Liver (tissue), 9 donors: ENCODE measurements around the gene PRKCD. TPM values are rescaled to one million over a fixed set of nuclear protein-coding genes. Genes with fewer than 3 reads are reported as not detected.

Experiments used
- DNase-seq: peaks from one replicate; pipeline ENCODE4 v3.0.0-alpha.2; 2017; ENCODE audit warnings: low spot score
- H3K27ac ChIP-seq, 2 donors: one replicate each; pipeline ENCODE4 v1.7.0; 2013; ENCODE audit warnings: inconsistent platforms in 2 of 2, low read length in 2 of 2, control low read depth in 1 of 2, low read depth in 1 of 2, mild to moderate bottlenecking in 1 of 2
- H3K27me3 ChIP-seq, 4 donors: one replicate each; pipeline versions ENCODE4 v1.6.1 to v1.7.0; 2013; ENCODE audit warnings: low read length in 3 of 4, inconsistent platforms in 1 of 4, mild to moderate bottlenecking in 1 of 4, moderate library complexity in 1 of 4; ENCODE audit not compliant: control insufficient read depth in 4 of 4, insufficient read depth in 4 of 4
- H3K36me3 ChIP-seq, 4 donors: one replicate each; pipeline versions ENCODE4 v1.6.1 to v1.7.0; 2013; ENCODE audit warnings: low read length in 3 of 4, mild to moderate bottlenecking in 3 of 4, low read depth in 1 of 4, moderate library complexity in 1 of 4; ENCODE audit not compliant: control insufficient read depth in 4 of 4, insufficient read depth in 3 of 4
- H3K4me1 ChIP-seq, 4 donors: one replicate each; pipeline versions ENCODE4 v1.6.1 to v1.7.0; 2013; ENCODE audit warnings: low read length in 3 of 4, mild to moderate bottlenecking in 3 of 4, moderate library complexity in 1 of 4; ENCODE audit not compliant: control insufficient read depth in 4 of 4, insufficient read depth in 4 of 4
- H3K4me3 ChIP-seq, 3 donors: one replicate each; pipeline versions ENCODE4 v1.6.1 to v1.7.0; 2013; ENCODE audit warnings: low read length in 3 of 3, control low read depth in 1 of 3, low read depth in 1 of 3, mild to moderate bottlenecking in 1 of 3
- H3K9ac ChIP-seq, 2 donors: one replicate each; pipeline ENCODE4 v1.7.0; 2013; ENCODE audit warnings: low read length in 2 of 2, mild to moderate bottlenecking in 2 of 2, moderate library complexity in 2 of 2, control low read depth in 1 of 2, low read depth in 1 of 2
- H3K9me3 ChIP-seq, 4 donors: one replicate each; pipeline versions ENCODE4 v1.6.1 to v1.7.0; 2013; ENCODE audit warnings: low read length in 3 of 4; ENCODE audit not compliant: control insufficient read depth in 4 of 4
- ATF3 ChIP-seq: IDR thresholded peaks from 2 replicates; pipeline ENCODE4 v1.6.1; 2016; ENCODE audit warnings: antibody characterized with exemption
- EGR1 ChIP-seq, 2 donors: IDR thresholded peaks; 2 replicates each; pipeline ENCODE4 v1.6.1; 2016 to 2018; ENCODE audit warnings: antibody characterized with exemption in 2 of 2, low read depth in 2 of 2
- FOXA1 ChIP-seq: IDR thresholded peaks from 2 replicates; pipeline ENCODE4 v1.6.1; 2016; ENCODE audit warnings: antibody characterized with exemption
- FOXA2 ChIP-seq: IDR thresholded peaks from 2 replicates; pipeline ENCODE4 v1.6.1; 2016; ENCODE audit warnings: antibody characterized with exemption
- GABPA ChIP-seq, 2 donors: IDR thresholded peaks in 1 of 2; conservative IDR thresholded peaks in 1 of 2; 2 replicates each; pipeline ENCODE4 v1.6.1; 2016; ENCODE audit warnings: antibody characterized with exemption in 2 of 2, mild to moderate bottlenecking in 1 of 2, moderate library complexity in 1 of 2
- HNF4A ChIP-seq, 2 donors: conservative IDR thresholded peaks; 2 replicates each; pipeline ENCODE4 v1.6.1; 2016; ENCODE audit warnings: antibody characterized with exemption in 2 of 2, mild to moderate bottlenecking in 2 of 2
- HNF4G ChIP-seq: IDR thresholded peaks from 2 replicates; pipeline ENCODE4 v1.6.1; 2016; ENCODE audit warnings: antibody characterized with exemption
- JUND ChIP-seq, 2 donors: IDR thresholded peaks; 2 replicates each; pipeline ENCODE4 v1.6.1; 2016; ENCODE audit warnings: antibody characterized with exemption in 2 of 2
- MAX ChIP-seq: IDR thresholded peaks from 2 replicates; pipeline ENCODE4 v1.6.1; 2016; ENCODE audit warnings: antibody characterized with exemption
- NR2F2 ChIP-seq: IDR thresholded peaks from 2 replicates; pipeline ENCODE4 v1.6.1; 2016; ENCODE audit warnings: antibody characterized with exemption
- RAD21 ChIP-seq, 2 donors: IDR thresholded peaks; 2 replicates each; pipeline ENCODE4 v1.6.1; 2016; ENCODE audit warnings: antibody characterized with exemption in 2 of 2, mild to moderate bottlenecking in 2 of 2
- RXRA ChIP-seq, 2 donors: IDR thresholded peaks; 2 replicates each; pipeline ENCODE4 v1.6.1; 2017 to 2018; ENCODE audit warnings: antibody characterized with exemption in 2 of 2, mild to moderate bottlenecking in 1 of 2
- SP1 ChIP-seq: IDR thresholded peaks from 2 replicates; pipeline ENCODE4 v1.6.1; 2018; ENCODE audit warnings: antibody characterized with exemption, mild to moderate bottlenecking
- TAF1 ChIP-seq: conservative IDR thresholded peaks from 2 replicates; pipeline ENCODE4 v1.6.1; 2016; ENCODE audit warnings: antibody characterized with exemption, mild to moderate bottlenecking
- YY1 ChIP-seq: IDR thresholded peaks from 2 replicates; pipeline ENCODE4 v1.6.1; 2016; ENCODE audit warnings: antibody characterized with exemption, mild to moderate bottlenecking
- ZBTB33 ChIP-seq: IDR thresholded peaks from 2 replicates; pipeline ENCODE4 v1.6.1; 2016; ENCODE audit warnings: antibody characterized with exemption
- WGBS: extraction: QIAGEN DNeasy Blood & Tissue Kit; methylation state at CpG from one replicate; pipeline ENCODE4 v1.1.7; 2013; 5-methylcytosine and 5-hydroxymethylcytosine counted together
- polyA plus RNA-seq, 2 donors: library from polyadenylated mRNA; stranded (reverse) in 1 of 2; unstranded in 1 of 2; fragments of 200-250 nt in 1 of 2; fragments of >200 nt in 1 of 2; fragmentation: Nextera tagmentation in 1 of 2; extraction: Ambion mirVana in 1 of 2; gene quantifications; one replicate each; pipeline versions ENCODE4 v1.2.1 to v1.2.3, GENCODE V29; 2013 to 2015
- total RNA-seq, 2 donors: library from RNA; depleted of rRNA; stranded (reverse); fragments of >200 nt; gene quantifications; one replicate each; pipeline ENCODE4 v1.2.3, GENCODE V29; 2014
- TF ChIP-seq, protein P1 (sequence below): fragments of 150-350 bp; IDR thresholded peaks from 2 replicates; pipeline ENCODE4 v1.5.1; 2017; ENCODE audit warnings: improper control_type of control experiment, low read depth, low read length; ENCODE audit not compliant: missing input control
- TF ChIP-seq, protein P2 (sequence below): IDR thresholded peaks from 2 replicates; pipeline ENCODE4 v1.6.1; 2016; ENCODE audit warnings: antibody characterized with exemption, mild to moderate bottlenecking
- donor health status: healthy.
- donor health status: healthy.
- donor health status: healthy.
- donor health status: healthy.
- donor health status: healthy.

PRKCD gene
- total and polyA plus RNA-seq, 4 donors, result 3.1 to 7.3 (median 3.4) TPM

DNA sequence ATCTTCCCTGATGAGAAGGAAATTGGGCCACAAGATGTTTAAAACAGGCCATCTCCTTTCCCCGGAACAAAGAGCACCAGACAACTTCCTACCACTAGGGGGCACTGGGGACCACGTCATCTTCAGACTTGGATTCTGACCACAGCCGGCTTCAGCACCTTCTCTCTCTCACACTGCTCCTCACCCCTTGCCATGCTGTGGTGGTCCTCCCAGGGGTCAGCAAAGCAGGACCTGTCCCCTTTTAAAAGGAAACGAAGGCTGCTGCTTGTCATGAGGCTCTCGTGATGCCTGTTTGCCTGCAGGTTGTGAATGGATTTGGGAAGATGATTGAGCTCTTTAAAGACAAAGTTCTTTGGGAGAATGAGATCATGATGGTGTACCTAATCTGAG is 47.0 kb upstream of the PRKCD start:
- no peak overlapping the region for H3K9ac ChIP-seq
- H3K4me1 ChIP-seq, result peaks cover 0 to 5% (median 2%) of the 10 kb centered on the region in 4 donors
- 13% methylated on average over 5 of the region's 5 CpGs for WGBS
- H3K9me3 ChIP-seq, result no peaks in the 10 kb centered on the region
- no peaks in the 10 kb centered on the region for H3K27me3 ChIP-seq
- peak; percentile 86 for DNase-seq
- TF ChIP-seq RAD21 (IDR thresholded peaks at IDR 0.05), result peak; percentile 92 to 96
- TF ChIP-seq, protein P1, sequence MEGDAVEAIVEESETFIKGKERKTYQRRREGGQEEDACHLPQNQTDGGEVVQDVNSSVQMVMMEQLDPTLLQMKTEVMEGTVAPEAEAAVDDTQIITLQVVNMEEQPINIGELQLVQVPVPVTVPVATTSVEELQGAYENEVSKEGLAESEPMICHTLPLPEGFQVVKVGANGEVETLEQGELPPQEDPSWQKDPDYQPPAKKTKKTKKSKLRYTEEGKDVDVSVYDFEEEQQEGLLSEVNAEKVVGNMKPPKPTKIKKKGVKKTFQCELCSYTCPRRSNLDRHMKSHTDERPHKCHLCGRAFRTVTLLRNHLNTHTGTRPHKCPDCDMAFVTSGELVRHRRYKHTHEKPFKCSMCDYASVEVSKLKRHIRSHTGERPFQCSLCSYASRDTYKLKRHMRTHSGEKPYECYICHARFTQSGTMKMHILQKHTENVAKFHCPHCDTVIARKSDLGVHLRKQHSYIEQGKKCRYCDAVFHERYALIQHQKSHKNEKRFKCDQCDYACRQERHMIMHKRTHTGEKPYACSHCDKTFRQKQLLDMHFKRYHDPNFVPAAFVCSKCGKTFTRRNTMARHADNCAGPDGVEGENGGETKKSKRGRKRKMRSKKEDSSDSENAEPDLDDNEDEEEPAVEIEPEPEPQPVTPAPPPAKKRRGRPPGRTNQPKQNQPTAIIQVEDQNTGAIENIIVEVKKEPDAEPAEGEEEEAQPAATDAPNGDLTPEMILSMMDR, result peak; percentile 93
- no peak for TF ChIP-seq EGR1 (IDR thresholded peaks at IDR 0.05; ENCODE audit: low read depth in 2 of 2)
- TF ChIP-seq HNF4A (conservative IDR thresholded peaks at IDR 0.05), result peak in 1 of 2 donors; percentile 6
- no peak for TF ChIP-seq JUND (IDR thresholded peaks at IDR 0.05)
- TF ChIP-seq YY1, result no peak
- no peak overlapping the region for H3K4me3 ChIP-seq
- H3K27ac ChIP-seq, result no peak overlapping the region
- H3K36me3 ChIP-seq, result peaks cover 3 to 37% (median 20%) of the 10 kb centered on the region in 4 donors

DNA sequence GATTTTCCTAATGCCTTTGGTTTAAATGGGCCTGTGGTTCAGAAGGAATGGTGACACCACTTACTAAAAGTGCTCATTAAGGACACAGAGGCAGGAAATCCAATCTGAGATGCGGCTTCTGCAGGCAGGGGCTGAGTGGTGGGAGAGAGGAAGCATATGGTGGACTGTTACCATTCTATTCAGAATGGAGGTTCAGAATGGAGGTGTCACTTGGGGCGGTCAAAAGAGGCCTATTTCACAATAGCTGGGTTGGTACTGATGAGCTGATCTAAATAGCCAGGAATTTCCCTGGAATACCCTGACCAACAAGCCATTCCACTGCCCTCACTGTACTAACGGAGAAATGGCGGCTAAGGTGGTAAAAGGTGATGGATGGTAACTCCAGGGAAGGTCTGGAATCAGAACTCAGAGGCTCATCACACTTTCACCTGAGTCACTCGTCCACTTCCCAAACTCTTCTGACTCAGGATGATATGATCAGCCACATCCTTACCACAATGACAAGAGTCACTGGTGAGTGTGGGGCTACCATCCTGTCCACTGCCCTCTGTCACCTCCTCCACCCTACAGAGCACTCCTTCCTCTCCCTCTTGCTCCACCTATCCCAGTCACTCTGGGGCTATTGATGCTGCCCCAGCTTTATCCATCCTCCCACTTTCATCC is 46.5 kb upstream of the PRKCD start:
- H3K4me1 ChIP-seq, result peaks cover 0 to 5% (median 2%) of the 10 kb centered on the region in 4 donors
- no peak overlapping the region for H3K9ac ChIP-seq
- no peak for TF ChIP-seq GABPA (IDR thresholded peaks at IDR 0.05 in 1 of 2, conservative IDR thresholded peaks at IDR 0.05 in 1 of 2)
- no peak for TF ChIP-seq RAD21 (IDR thresholded peaks at IDR 0.05)
- TF ChIP-seq TAF1, result no peak
- TF ChIP-seq, protein P2, sequence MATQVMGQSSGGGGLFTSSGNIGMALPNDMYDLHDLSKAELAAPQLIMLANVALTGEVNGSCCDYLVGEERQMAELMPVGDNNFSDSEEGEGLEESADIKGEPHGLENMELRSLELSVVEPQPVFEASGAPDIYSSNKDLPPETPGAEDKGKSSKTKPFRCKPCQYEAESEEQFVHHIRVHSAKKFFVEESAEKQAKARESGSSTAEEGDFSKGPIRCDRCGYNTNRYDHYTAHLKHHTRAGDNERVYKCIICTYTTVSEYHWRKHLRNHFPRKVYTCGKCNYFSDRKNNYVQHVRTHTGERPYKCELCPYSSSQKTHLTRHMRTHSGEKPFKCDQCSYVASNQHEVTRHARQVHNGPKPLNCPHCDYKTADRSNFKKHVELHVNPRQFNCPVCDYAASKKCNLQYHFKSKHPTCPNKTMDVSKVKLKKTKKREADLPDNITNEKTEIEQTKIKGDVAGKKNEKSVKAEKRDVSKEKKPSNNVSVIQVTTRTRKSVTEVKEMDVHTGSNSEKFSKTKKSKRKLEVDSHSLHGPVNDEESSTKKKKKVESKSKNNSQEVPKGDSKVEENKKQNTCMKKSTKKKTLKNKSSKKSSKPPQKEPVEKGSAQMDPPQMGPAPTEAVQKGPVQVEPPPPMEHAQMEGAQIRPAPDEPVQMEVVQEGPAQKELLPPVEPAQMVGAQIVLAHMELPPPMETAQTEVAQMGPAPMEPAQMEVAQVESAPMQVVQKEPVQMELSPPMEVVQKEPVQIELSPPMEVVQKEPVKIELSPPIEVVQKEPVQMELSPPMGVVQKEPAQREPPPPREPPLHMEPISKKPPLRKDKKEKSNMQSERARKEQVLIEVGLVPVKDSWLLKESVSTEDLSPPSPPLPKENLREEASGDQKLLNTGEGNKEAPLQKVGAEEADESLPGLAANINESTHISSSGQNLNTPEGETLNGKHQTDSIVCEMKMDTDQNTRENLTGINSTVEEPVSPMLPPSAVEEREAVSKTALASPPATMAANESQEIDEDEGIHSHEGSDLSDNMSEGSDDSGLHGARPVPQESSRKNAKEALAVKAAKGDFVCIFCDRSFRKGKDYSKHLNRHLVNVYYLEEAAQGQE, result no peak
- TF ChIP-seq RXRA (IDR thresholded peaks at IDR 0.05), result no peak
- no peak for TF ChIP-seq FOXA1
- no peak overlapping the region for H3K4me3 ChIP-seq
- H3K27ac ChIP-seq, result no peak overlapping the region
- 84% methylated on average over 5 of the region's 5 CpGs for WGBS
- H3K9me3 ChIP-seq, result no peaks in the 10 kb centered on the region
- no peak for DNase-seq
- H3K36me3 ChIP-seq, result peaks cover 3 to 38% (median 24%) of the 10 kb centered on the region in 4 donors
- H3K27me3 ChIP-seq, result no peaks in the 10 kb centered on the region

GRCh38 chr3:53116956-53117355 is 44.1 kb upstream of the PRKCD start:
- peaks cover 11 to 58% (median 40%) of the 10 kb centered on the region in 4 donors for H3K36me3 ChIP-seq
- DNase-seq, result no peak
- 93% methylated on average over 1 of the region's 1 CpG for WGBS
- no peaks in the 10 kb centered on the region for H3K9me3 ChIP-seq
- H3K4me1 ChIP-seq, result peaks cover 0 to 5% (median 2%) of the 10 kb centered on the region in 4 donors
- no peak for TF ChIP-seq SP1
- no peak for TF ChIP-seq ATF3
- no peak for TF ChIP-seq NR2F2
- TF ChIP-seq, protein P1, result no peak
- no peak for TF ChIP-seq ZBTB33
- no peak for TF ChIP-seq YY1
- TF ChIP-seq FOXA2, result no peak
- no peak for TF ChIP-seq TAF1
- TF ChIP-seq HNF4A (conservative IDR thresholded peaks at IDR 0.05), result no peak
- no peak for TF ChIP-seq RAD21 (IDR thresholded peaks at IDR 0.05)
- no peak for TF ChIP-seq JUND (IDR thresholded peaks at IDR 0.05)
- TF ChIP-seq MAX, result no peak
- TF ChIP-seq HNF4G, result no peak
- no peak overlapping the region for H3K4me3 ChIP-seq
- no peaks in the 10 kb centered on the region for H3K27me3 ChIP-seq
- H3K27ac ChIP-seq, result no peak overlapping the region
- H3K9ac ChIP-seq, result no peak overlapping the region
